ENCODE data around the gene RUSC2.

GRCh38 chr9:35526087-35526801 is 36.3 kb downstream of the RUSC2 start:
- TF ChIP-seq CTCF (IDR thresholded peaks at IDR 0.05) (no peak), POLR2A (IDR thresholded peaks at IDR 0.05) (no peak)
